Keratinocyte (primary cell): ENCODE data around the gene NXPH2. TPM values are rescaled to one million over a fixed set of nuclear protein-coding genes. Genes with fewer than 3 reads are reported as not detected.
A peak's percentile ranks its signal among the peaks of the same experiment; 100 is the strongest.

Experiments
- DNase-seq: peaks from one replicate; pipeline ENCODE4 v3.0.0-alpha.2; 2011; ENCODE audit warnings: low read depth, missing footprints, low spot score
- FAIRE-seq: peaks from 2 replicates; lab custom pipeline; 2011; peaks lifted over from hg19 to GRCh38; lab: Jason Lieb, UNC
- H2AFZ ChIP-seq: 2 replicates; pipeline ENCODE4 v1.6.0; 2012; ENCODE audit warnings: low read length, control low read depth, inconsistent platforms; ENCODE audit not compliant: control insufficient read depth
- H3K27ac ChIP-seq: 2 replicates; pipeline ENCODE4 v1.5.1; 2011; ENCODE audit warnings: low read length; ENCODE audit not compliant: control insufficient read depth, insufficient read depth
- H3K27me3 ChIP-seq: 3 replicates; pipeline ENCODE4 v1.6.0; 2011; ENCODE audit warnings: low read length; ENCODE audit not compliant: control insufficient read depth, insufficient read depth; ENCODE audit errors: extremely low read depth
- H3K36me3 ChIP-seq, 2 experiments: 2 replicates in 1 of 2; 3 replicates in 1 of 2; pipeline ENCODE4 v1.5.1; 2011; ENCODE audit warnings: low read length in 2 of 2, mild to moderate bottlenecking in 1 of 2; ENCODE audit not compliant: control insufficient read depth in 2 of 2, insufficient read depth in 2 of 2; ENCODE audit errors: extremely low read depth in 1 of 2
- H3K4me1 ChIP-seq: 3 replicates; pipeline ENCODE4 v1.5.1; 2011; ENCODE audit warnings: low read length; ENCODE audit not compliant: control insufficient read depth, insufficient read depth; ENCODE audit errors: extremely low read depth
- H3K4me2 ChIP-seq: 3 replicates; pipeline ENCODE4 v1.6.0; 2011; ENCODE audit warnings: low read depth, low read length; ENCODE audit not compliant: control insufficient read depth, insufficient read depth; ENCODE audit errors: extremely low read depth
- H3K4me3 ChIP-seq, 3 experiments: fragments of 200-600 bp in 1 of 3; sonication (generic) in 1 of 3; 2 replicates in 2 of 3; 3 replicates in 1 of 3; pipeline ENCODE4 v1.5.1; 2011 to 2016; ENCODE audit warnings: low read length in 3 of 3, mild to moderate bottlenecking in 3 of 3, control low read depth in 2 of 3, inconsistent platforms in 1 of 3, low read depth in 1 of 3, mixed read lengths in 1 of 3, mixed run types in 1 of 3, moderate library complexity in 1 of 3; ENCODE audit not compliant: control insufficient read depth in 2 of 3, insufficient read depth in 2 of 3; ENCODE audit errors: extremely low read depth in 1 of 3
- H3K79me2 ChIP-seq: 2 replicates; pipeline ENCODE4 v1.6.0; 2012; ENCODE audit warnings: low read length; ENCODE audit not compliant: control insufficient read depth, insufficient read depth
- H3K9ac ChIP-seq: 3 replicates; pipeline ENCODE4 v1.6.0; 2011; ENCODE audit warnings: low read length; ENCODE audit not compliant: control insufficient read depth, insufficient read depth; ENCODE audit errors: extremely low read depth
- H3K9me1 ChIP-seq: 3 replicates; pipeline ENCODE4 v1.6.0; 2011; ENCODE audit warnings: low read length; ENCODE audit not compliant: control insufficient read depth, insufficient read depth; ENCODE audit errors: extremely low read depth
- H3K9me3 ChIP-seq: 2 replicates; pipeline ENCODE4 v1.5.1; 2012; ENCODE audit warnings: low read depth, low read length; ENCODE audit not compliant: control insufficient read depth
- H4K20me1 ChIP-seq: 3 replicates; pipeline ENCODE4 v1.6.0; 2011; ENCODE audit warnings: low read length; ENCODE audit not compliant: control insufficient read depth, insufficient read depth; ENCODE audit errors: extremely low read depth
- EZH2 ChIP-seq: IDR thresholded peaks from one replicate; pipeline ENCODE4 v1.6.1; 2012; ENCODE audit warnings: inconsistent platforms, mild to moderate bottlenecking, low read length, moderate library complexity
- dilution Hi-C: fragments of 300-500 bp; cut with MboI; formaldehyde crosslinking; loops from one replicate; pipeline ENCODE4 v1.7.0; 2020; ENCODE audit warnings: low sequenced_read_pairs; ENCODE audit not compliant: extremely low pct_ligation_motif_present
- polyA plus RNA-seq, 5 experiments: library from polyadenylated mRNA; depleted of rRNA in 3 of 5; stranded (reverse) in 3 of 5; stranded (forward) in 1 of 5; unstranded in 1 of 5; fragments of >200 nt; gene quantifications; 1 replicate in 1 of 5; 2 replicates in 3 of 5; 3 replicates in 1 of 5; pipeline versions ENCODE4 v1.2.1 to v1.2.3, GENCODE V29; 2011 to 2012; ENCODE audit warnings: missing spikeins in 2 of 5, low read depth in 1 of 5, low replicate concordance in 1 of 5
- TF ChIP-seq, protein P1 (sequence below), 3 experiments: IDR thresholded peaks in 1 of 3; conservative IDR thresholded peaks in 1 of 3; optimal IDR thresholded peaks in 1 of 3; 2 replicates in 2 of 3; 3 replicates in 1 of 3; pipeline versions ENCODE3 to v1.5.1; 2011; ENCODE audit warnings: low read length in 3 of 3, mild to moderate bottlenecking in 3 of 3, moderate library complexity in 2 of 3, control low read depth in 1 of 3, inconsistent platforms in 1 of 3; ENCODE audit not compliant: insufficient read depth in 2 of 3; ENCODE audit errors: extremely low read depth in 1 of 3

Gene NXPH2
- polyA plus RNA-seq, 1 donor (not counting 4 experiments of a cell fraction or from before 2014, with no cell fraction given), result not detected

DNA sequence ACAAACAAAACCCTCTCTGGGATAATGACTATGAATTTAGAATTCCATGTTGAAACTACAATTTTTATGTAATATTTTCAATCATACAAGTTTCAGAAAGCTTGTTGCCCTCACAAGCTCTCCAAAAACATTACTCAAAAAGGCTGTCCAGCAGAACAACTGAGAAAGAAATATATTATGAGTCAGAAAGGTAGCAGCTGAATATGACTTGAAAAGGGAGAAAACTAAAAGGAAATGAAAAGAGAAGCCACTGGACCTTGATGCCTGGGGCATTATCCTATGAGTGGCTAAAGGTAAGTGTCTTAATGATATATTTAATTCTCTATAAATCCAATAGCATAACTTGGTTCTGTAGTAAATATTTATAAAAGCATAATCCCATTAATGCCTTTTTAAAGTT, 61.8 kb downstream of the NXPH2 start:
- H4K20me1 ChIP-seq, result no peaks in the 10 kb centered on the region
- no peak for TF ChIP-seq EZH2
- TF ChIP-seq, protein P1, sequence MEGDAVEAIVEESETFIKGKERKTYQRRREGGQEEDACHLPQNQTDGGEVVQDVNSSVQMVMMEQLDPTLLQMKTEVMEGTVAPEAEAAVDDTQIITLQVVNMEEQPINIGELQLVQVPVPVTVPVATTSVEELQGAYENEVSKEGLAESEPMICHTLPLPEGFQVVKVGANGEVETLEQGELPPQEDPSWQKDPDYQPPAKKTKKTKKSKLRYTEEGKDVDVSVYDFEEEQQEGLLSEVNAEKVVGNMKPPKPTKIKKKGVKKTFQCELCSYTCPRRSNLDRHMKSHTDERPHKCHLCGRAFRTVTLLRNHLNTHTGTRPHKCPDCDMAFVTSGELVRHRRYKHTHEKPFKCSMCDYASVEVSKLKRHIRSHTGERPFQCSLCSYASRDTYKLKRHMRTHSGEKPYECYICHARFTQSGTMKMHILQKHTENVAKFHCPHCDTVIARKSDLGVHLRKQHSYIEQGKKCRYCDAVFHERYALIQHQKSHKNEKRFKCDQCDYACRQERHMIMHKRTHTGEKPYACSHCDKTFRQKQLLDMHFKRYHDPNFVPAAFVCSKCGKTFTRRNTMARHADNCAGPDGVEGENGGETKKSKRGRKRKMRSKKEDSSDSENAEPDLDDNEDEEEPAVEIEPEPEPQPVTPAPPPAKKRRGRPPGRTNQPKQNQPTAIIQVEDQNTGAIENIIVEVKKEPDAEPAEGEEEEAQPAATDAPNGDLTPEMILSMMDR (optimal IDR thresholded peaks at IDR 0.05 in 1 of 3, IDR thresholded peaks at IDR 0.05 in 1 of 3, conservative IDR thresholded peaks at IDR 0.05 in 1 of 3; ENCODE audit: extremely low read depth in 1 of 3, insufficient read depth in 2 of 3, low read length in 3 of 3), result no peak
- dilution Hi-C loops, result no loop called here
- no peak overlapping the region for H3K4me2 ChIP-seq
- no peak for DNase-seq
- no peak overlapping the region for H3K27ac ChIP-seq
- no peaks in the 10 kb centered on the region for H3K27me3 ChIP-seq
- H3K9me1 ChIP-seq, result no peaks in the 10 kb centered on the region
- no peaks in the 10 kb centered on the region for H3K4me1 ChIP-seq
- no peak for FAIRE-seq
- no peak overlapping the region for H3K4me3 ChIP-seq
- no peak overlapping the region for H2AFZ ChIP-seq
- H3K9ac ChIP-seq, result no peak overlapping the region
- no peaks in the 10 kb centered on the region for H3K9me3 ChIP-seq
- H3K79me2 ChIP-seq, result no peaks in the 10 kb centered on the region
- no peaks in the 10 kb centered on the region for H3K36me3 ChIP-seq

DNA sequence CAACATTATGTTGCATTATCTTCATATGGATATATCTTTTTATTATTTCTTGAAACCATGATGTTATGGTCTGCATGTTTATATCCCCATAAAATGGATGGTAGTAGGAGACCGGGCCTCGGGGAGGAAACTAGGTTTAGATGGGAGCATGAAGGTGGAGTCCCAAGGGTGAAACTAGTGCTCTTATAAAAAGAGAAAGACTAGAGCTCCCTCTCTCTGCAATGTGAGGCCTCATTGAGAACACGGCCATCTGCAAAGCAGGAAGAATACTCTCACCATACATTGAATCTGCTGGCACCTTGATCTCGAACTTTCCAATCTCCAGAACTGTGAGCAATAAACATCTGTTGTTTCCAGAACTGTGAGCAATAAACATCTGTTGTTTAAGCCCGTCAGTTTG, 64.0 kb downstream of the NXPH2 start:
- Histone ChIP-seq H3K27me3 (no peaks in the 10 kb centered on the region), H3K9me1 (no peaks in the 10 kb centered on the region), H3K4me2 (no peak overlapping the region), H3K36me3 (no peaks in the 10 kb centered on the region), H3K79me2 (no peaks in the 10 kb centered on the region), H2AFZ (no peak overlapping the region), H3K4me1 (no peaks in the 10 kb centered on the region), H4K20me1 (no peaks in the 10 kb centered on the region), H3K9ac (no peak overlapping the region), H3K9me3 (no peaks in the 10 kb centered on the region), H3K4me3 (no peak overlapping the region), H3K27ac (no peak overlapping the region)
- TF ChIP-seq, protein P1 (optimal IDR thresholded peaks at IDR 0.05 in 1 of 3, IDR thresholded peaks at IDR 0.05 in 1 of 3, conservative IDR thresholded peaks at IDR 0.05 in 1 of 3; ENCODE audit: extremely low read depth in 1 of 3, insufficient read depth in 2 of 3, low read length in 3 of 3), result peak in 1 of 3 experiments; percentile 30
- TF ChIP-seq EZH2, result no peak
- dilution Hi-C loops, result no loop called here
- FAIRE-seq (peak; percentile 53), DNase-seq (no peak)
